Measurements from ENCODE around the gene PTPRF.

DNA sequence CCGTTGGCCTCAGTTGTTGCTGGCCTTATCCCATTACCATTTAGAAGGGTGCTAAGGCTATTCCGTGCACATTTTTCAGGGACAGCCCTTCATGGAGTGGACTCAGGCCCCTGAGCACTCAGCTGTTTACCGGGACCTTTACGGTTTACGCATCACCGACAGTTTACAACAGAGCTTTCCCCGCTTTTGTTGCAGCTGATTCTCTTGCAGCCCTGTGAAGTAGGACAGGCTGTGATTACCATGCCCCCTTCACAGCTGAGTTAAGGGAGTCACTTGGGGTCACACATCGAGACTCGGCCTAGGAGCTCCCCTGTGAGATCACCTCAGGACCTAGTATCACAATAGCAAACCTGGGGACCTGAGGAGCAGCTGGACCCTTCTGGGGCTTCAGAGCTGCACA, 41.9 kb downstream of the PTPRF start:
- TF ChIP-seq, protein P1, sequence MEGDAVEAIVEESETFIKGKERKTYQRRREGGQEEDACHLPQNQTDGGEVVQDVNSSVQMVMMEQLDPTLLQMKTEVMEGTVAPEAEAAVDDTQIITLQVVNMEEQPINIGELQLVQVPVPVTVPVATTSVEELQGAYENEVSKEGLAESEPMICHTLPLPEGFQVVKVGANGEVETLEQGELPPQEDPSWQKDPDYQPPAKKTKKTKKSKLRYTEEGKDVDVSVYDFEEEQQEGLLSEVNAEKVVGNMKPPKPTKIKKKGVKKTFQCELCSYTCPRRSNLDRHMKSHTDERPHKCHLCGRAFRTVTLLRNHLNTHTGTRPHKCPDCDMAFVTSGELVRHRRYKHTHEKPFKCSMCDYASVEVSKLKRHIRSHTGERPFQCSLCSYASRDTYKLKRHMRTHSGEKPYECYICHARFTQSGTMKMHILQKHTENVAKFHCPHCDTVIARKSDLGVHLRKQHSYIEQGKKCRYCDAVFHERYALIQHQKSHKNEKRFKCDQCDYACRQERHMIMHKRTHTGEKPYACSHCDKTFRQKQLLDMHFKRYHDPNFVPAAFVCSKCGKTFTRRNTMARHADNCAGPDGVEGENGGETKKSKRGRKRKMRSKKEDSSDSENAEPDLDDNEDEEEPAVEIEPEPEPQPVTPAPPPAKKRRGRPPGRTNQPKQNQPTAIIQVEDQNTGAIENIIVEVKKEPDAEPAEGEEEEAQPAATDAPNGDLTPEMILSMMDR (IDR thresholded peaks at IDR 0.05; ENCODE audit: insufficient read depth, low read length, poor library complexity, severe bottlenecking) = no peak
- TF ChIP-seq EZH2phosphoT487 (conservative IDR thresholded peaks at IDR 0.05; ENCODE audit: low read length) = no peak
